HepG2 (cell line): ENCODE results near the gene BRD3.

ENCODE experiments used
- MEIS2 ChIP-seq: sonication (generic); formaldehyde crosslinking; IDR thresholded peaks from 2 replicates; pipeline ENCODE4 v1.9.0; 2021; ENCODE audit warnings: mild to moderate bottlenecking, missing genetic modification reagents
- ZBTB1 ChIP-seq: sonication (generic); formaldehyde crosslinking; IDR thresholded peaks from 2 replicates; pipeline ENCODE4 v1.4.0; 2020; ENCODE audit warnings: missing genetic modification reagents, borderline replicate concordance
- TF ChIP-seq, protein P1 (sequence below): sonication (generic); formaldehyde crosslinking; IDR thresholded peaks from 2 replicates; pipeline ENCODE4 v1.5.0; 2020; ENCODE audit warnings: mild to moderate bottlenecking, missing genetic modification reagents, moderate library complexity
- TF ChIP-seq, protein P2 (sequence below): sonication (generic); formaldehyde crosslinking; IDR thresholded peaks from 2 replicates; pipeline ENCODE4 v1.4.0; 2020; ENCODE audit warnings: missing genetic modification reagents

DNA sequence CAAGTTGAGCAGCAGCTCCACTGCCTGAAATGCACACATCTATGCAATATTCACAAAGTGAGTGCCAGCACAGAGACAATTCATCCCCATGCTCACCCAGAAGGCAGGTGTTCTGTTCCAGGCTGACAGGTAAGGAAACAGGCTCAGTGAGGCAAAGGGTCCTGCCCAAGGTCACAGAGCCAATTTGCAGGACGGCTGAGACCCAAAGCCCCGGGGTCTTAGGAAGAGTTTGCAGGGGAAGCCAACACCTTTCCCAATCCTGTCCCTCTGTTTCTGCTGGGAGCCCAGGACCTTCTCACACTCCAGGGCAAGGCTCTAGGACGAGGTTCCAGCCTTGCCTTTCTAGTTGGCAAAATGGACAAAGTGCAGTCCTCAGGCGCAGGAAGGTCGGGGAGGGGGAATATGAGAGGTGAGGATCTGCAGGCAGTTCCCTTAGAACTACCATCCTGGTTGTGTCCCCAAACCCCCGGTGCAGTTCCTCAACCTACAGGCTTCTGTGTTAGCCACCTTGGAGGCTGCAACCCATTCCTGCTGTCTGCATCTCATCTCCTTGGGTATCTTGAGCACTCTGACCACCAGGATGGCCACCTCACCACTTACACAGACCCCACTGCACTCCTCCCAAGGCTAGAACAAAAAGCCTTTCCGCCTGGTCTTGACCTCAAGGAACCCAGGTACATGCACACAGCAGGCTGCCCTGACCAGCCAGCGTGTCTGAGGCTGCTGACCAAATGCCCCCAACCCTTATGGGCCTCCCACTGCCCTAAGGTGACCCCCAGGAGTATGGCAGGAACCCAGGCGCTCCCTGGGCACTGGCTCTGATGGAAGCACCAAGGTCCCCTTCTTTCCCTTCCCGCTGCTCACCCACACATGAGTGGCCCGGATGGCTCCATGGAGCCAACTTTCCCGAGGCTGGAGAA lies 1.9 kb upstream of the BRD3 start:
- TF ChIP-seq ZBTB1, result no peak
- TF ChIP-seq, protein P1, sequence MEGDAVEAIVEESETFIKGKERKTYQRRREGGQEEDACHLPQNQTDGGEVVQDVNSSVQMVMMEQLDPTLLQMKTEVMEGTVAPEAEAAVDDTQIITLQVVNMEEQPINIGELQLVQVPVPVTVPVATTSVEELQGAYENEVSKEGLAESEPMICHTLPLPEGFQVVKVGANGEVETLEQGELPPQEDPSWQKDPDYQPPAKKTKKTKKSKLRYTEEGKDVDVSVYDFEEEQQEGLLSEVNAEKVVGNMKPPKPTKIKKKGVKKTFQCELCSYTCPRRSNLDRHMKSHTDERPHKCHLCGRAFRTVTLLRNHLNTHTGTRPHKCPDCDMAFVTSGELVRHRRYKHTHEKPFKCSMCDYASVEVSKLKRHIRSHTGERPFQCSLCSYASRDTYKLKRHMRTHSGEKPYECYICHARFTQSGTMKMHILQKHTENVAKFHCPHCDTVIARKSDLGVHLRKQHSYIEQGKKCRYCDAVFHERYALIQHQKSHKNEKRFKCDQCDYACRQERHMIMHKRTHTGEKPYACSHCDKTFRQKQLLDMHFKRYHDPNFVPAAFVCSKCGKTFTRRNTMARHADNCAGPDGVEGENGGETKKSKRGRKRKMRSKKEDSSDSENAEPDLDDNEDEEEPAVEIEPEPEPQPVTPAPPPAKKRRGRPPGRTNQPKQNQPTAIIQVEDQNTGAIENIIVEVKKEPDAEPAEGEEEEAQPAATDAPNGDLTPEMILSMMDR, result no peak
- TF ChIP-seq, protein P2, sequence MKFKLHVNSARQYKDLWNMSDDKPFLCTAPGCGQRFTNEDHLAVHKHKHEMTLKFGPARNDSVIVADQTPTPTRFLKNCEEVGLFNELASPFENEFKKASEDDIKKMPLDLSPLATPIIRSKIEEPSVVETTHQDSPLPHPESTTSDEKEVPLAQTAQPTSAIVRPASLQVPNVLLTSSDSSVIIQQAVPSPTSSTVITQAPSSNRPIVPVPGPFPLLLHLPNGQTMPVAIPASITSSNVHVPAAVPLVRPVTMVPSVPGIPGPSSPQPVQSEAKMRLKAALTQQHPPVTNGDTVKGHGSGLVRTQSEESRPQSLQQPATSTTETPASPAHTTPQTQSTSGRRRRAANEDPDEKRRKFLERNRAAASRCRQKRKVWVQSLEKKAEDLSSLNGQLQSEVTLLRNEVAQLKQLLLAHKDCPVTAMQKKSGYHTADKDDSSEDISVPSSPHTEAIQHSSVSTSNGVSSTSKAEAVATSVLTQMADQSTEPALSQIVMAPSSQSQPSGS (CRISPR knock-in tag), result no peak
- no peak for TF ChIP-seq MEIS2 (CRISPR knock-in tag)
